MCF 10A (cell line): ENCODE results near the gene XAGE2. TPM values are rescaled to one million over a fixed set of nuclear protein-coding genes. Genes with fewer than 3 reads are reported as not detected.
"Not testable (repeated sequence)": the region's sequence is repeated elsewhere in the genome, so short reads cannot be mapped to it uniquely, and the experiment has no call there.

ENCODE experiments used
- Bru-seq: library from RNA; stranded (reverse); fragments of 400-500 nt; gene quantifications from one replicate; lab custom pipeline; 2021; lab: Mats Ljungman, UMichigan
- BruChase-seq, 2 experiments: library from RNA; stranded (reverse); fragments of 400-500 nt; gene quantifications; one replicate each; lab custom pipeline; 2021; lab: Mats Ljungman, UMichigan
- BruUV-seq: library from RNA; stranded (reverse); fragments of 400-500 nt; replicated peaks from 2 replicates; lab custom pipeline; 2021; lab: Mats Ljungman, UMichigan
- CTCF ChIA-PET: fragments of 300-600 bp; sonication (Branson Sonifier 250); formaldehyde crosslinking; extraction: SDS; loops from one replicate; lab custom pipeline; 2021; ENCODE audit warnings: antibody characterized with exemption, inconsistent platforms; lab: Yijun Ruan, JAX
- POLR2A ChIA-PET: fragments of 300-600, 350-650 bp; sonication (Branson Sonifier 250); formaldehyde crosslinking; extraction: SDS; loops from one replicate; lab custom pipeline; 2020; ENCODE audit warnings: antibody characterized with exemption, inconsistent platforms; lab: Yijun Ruan, JAX
- DNase-seq: peaks from one replicate; pipeline ENCODE4 v3.0.0-alpha.2; 2018; ENCODE audit not compliant: unreplicated experiment
- H3K27ac Mint-ChIP-seq: one replicate; pipeline ENCODE4 v1.8.0; 2022; ENCODE audit warnings: mild to moderate bottlenecking, low read depth, mixed read lengths; ENCODE audit not compliant: unreplicated experiment
- H3K27me3 Mint-ChIP-seq: one replicate; pipeline ENCODE4 v1.8.0; 2022; ENCODE audit warnings: mixed read lengths; ENCODE audit not compliant: insufficient read depth, unreplicated experiment
- H3K36me3 Mint-ChIP-seq: one replicate; pipeline ENCODE4 v1.8.0; 2022; ENCODE audit warnings: mild to moderate bottlenecking, moderate library complexity, mixed read lengths; ENCODE audit not compliant: insufficient read depth, unreplicated experiment
- H3K4me1 Mint-ChIP-seq: one replicate; pipeline ENCODE4 v1.8.0; 2022; ENCODE audit warnings: mixed read lengths; ENCODE audit not compliant: insufficient read depth, unreplicated experiment
- H3K4me3 Mint-ChIP-seq: one replicate; pipeline ENCODE4 v1.8.0; 2022; ENCODE audit warnings: mild to moderate bottlenecking, moderate library complexity, mixed read lengths; ENCODE audit not compliant: unreplicated experiment
- H3K9me3 Mint-ChIP-seq: one replicate; pipeline ENCODE4 v1.8.0; 2022; ENCODE audit warnings: mixed read lengths; ENCODE audit not compliant: unreplicated experiment
- CTCF ChIP-seq: fragments of 200-600 bp; IDR thresholded peaks from one replicate; pipeline ENCODE4 v1.8.0; 2022; ENCODE audit warnings: antibody characterized with exemption, mild to moderate bottlenecking; ENCODE audit not compliant: unreplicated experiment
- intact Hi-C: fragments of 100-400 bp; cut with micrococcal nuclease; formaldehyde crosslinking; loops from 2 replicates; pipeline ENCODE4 v1.14.1; 2022
- long read RNA-seq: library from polyadenylated mRNA; stranded (forward); transcript quantifications from one replicate; pipeline ENCODE4 v2.0.0, GENCODE V29; 2022
- total RNA-seq: library from RNA; stranded (reverse); gene quantifications from 2 replicates; pipeline ENCODE4 v1.2.3, GENCODE V29; 2022

The XAGE2 gene, protein sequence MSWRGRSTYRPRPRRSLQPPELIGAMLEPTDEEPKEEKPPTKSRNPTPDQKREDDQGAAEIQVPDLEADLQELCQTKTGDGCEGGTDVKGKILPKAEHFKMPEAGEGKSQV
- not detected in 2 replicates for total RNA-seq
- not detected for Bru-seq, nascent RNA
- not detected for BruChase-seq, experiment 1, labeled RNA remaining after a 6-hour chase
- BruChase-seq, experiment 2, labeled RNA remaining after a 2-hour chase: not detected
- long read RNA-seq: 0 reads

GRCh38 chrX:52368368-52369055 lies at the start of gene XAGE2:
TSS of gene XAGE2 (plus strand) at chrX:52369021. CDS start at chrX:52370015, 994 bp downstream.
- H3K36me3 Mint-ChIP-seq: no peaks in the 10 kb centered on the region
- POLR2A ChIA-PET: no interaction called here
- peaks cover 9% of the 10 kb centered on the region for H3K9me3 Mint-ChIP-seq
- intact Hi-C loops: no loop called here
- no peaks in the 10 kb centered on the region for H3K4me1 Mint-ChIP-seq
- H3K27ac Mint-ChIP-seq: no peak within 1 kb of the TSS
- CTCF ChIA-PET: no interaction called here
- DNase-seq: no peak
- TF ChIP-seq CTCF: no peak
- peaks cover 66% of the 10 kb centered on the region for H3K27me3 Mint-ChIP-seq
- no TSS peak for BruUV-seq
- no peak within 1 kb of the TSS for H3K4me3 Mint-ChIP-seq

DNA sequence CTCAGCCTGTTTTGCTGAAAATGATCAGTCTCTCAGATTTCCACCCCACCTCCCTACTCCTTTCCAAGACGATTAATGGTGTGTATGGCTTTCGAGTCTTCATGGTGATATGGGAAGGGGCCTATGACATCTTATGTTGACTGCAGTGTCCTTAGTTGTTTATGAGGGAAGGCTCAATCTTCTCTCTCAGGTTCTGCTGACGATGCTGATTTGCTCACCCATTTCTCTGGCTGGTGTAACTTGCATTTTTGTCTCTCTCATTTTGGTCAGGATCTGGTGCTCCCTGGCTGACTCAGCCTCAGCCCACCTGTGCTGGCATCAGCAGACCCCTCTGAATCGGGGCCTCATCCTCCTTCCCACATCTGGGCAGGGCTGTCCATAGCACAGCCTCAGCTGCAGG lies 31.4 kb upstream of the XAGE2 start:
- no TSS peak for BruUV-seq
- intact Hi-C loops: no loop called here
- Mint-ChIP-seq H3K9me3 (peaks cover 24% of the 10 kb centered on the region), H3K4me1 (no peaks in the 10 kb centered on the region), H3K27me3 (peaks cover 65% of the 10 kb centered on the region), H3K4me3 (no peak overlapping the region), H3K27ac (no peak overlapping the region), H3K36me3 (no peaks in the 10 kb centered on the region)
- TF ChIP-seq CTCF: no peak
- ChIA-PET CTCF (no interaction called here), POLR2A (no interaction called here)
- DNase-seq: no peak

GRCh38 chrX:52341493-52341892 lies 27.3 kb upstream of the XAGE2 start:
- no peaks in the 10 kb centered on the region for H3K36me3 Mint-ChIP-seq
- BruUV-seq: no TSS peak
- H3K4me3 Mint-ChIP-seq: no peak overlapping the region

DNA sequence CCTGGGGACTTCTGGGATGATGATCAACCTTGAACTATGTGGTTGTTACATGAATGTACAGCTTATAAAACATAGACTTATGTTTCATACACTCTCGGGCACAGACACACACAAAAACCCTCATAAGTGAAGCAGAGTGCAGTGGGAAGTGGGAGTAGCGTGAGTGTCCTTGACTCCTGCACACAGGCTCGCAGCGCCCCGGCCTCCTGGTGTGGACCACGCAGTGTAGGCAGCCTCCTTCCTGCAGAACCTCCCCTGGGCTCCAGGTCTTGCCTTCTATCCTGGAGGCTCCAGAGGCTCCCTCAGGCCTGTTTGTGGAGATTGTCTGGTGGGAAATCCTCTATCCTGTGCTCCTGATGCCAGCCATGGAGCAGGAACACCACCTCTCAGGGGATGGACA lies 25.7 kb upstream of the XAGE2 start:
- DNase-seq, H3K4me1 Mint-ChIP-seq, CTCF ChIA-PET, BruUV-seq, H3K36me3 Mint-ChIP-seq, H3K9me3 Mint-ChIP-seq, H3K27ac Mint-ChIP-seq, intact Hi-C loops, H3K4me3 Mint-ChIP-seq, POLR2A ChIA-PET: not testable (repeated sequence)
- peaks cover 66% of the 10 kb centered on the region for H3K27me3 Mint-ChIP-seq

More at GRCh38 chrX:52341493-52341892, 27.3 kb upstream of the XAGE2 start:
- ChIA-PET CTCF (no interaction called here), POLR2A (no interaction called here)
- Mint-ChIP-seq H3K9me3 (no peaks in the 10 kb centered on the region), H3K27me3 (peaks cover 67% of the 10 kb centered on the region), H3K4me1 (no peaks in the 10 kb centered on the region), H3K27ac (no peak overlapping the region)
- no peak for DNase-seq
- intact Hi-C loops: no loop called here
- TF ChIP-seq CTCF: no peak
